Central memory CD8-positive, alpha-beta T cell (primary cell): ENCODE data around the gene HAUS8.

Source experiments
- ATAC-seq: fragments of 150-1000 bp; cut with Tn5 transposase; replicated peaks from 2 replicates; pipeline ENCODE4 v1.10.0; 2022; ENCODE audit warnings: mild to moderate bottlenecking, moderate FRiP score, moderate number of reproducible peaks; ENCODE audit not compliant: poor library complexity, severe bottlenecking; ENCODE audit errors: extremely low read depth
- DNase-seq, 2 donors: peaks; one replicate each; pipeline ENCODE4 v3.0.0; 2021; ENCODE audit warnings: low spot score in 2 of 2
- H3K27ac Mint-ChIP-seq: one replicate; pipeline ENCODE4 v1.8.0; 2022; ENCODE audit warnings: low read depth, mild to moderate bottlenecking, moderate library complexity, mixed read lengths
- H3K27me3 Mint-ChIP-seq: one replicate; pipeline ENCODE4 v1.8.0; 2022; ENCODE audit warnings: mixed read lengths
- H3K36me3 Mint-ChIP-seq: one replicate; pipeline ENCODE4 v1.8.0; 2022; ENCODE audit warnings: mild to moderate bottlenecking, moderate library complexity, mixed read lengths; ENCODE audit not compliant: insufficient read depth
- H3K4me1 Mint-ChIP-seq: one replicate; pipeline ENCODE4 v1.8.0; 2022; ENCODE audit warnings: mixed read lengths
- H3K4me3 Mint-ChIP-seq: one replicate; pipeline ENCODE4 v1.8.0; 2022; ENCODE audit warnings: mild to moderate bottlenecking, moderate library complexity, mixed read lengths
- H3K9me3 Mint-ChIP-seq: one replicate; pipeline ENCODE4 v1.8.0; 2022; ENCODE audit warnings: mixed read lengths

Gene HAUS8

DNA sequence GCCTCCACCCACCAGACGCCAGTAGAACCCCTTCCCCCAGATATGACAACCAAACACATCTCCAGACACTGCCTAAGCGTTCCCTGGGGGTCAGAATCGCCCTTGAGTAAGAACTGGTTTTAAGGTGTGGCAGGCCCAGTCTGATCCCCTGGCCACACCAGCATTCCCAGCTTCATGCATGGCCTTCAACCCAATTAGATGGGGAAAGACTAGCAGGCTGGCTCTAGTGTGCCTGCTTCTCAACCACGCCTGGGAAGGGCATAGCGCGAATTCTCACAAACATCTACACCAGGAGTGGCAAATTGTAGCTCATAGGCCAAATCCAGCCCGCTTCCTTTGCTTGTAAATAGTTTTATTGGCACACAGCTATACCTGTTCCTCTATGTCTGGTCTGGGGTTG, 13.6 kb downstream of the HAUS8 start:
- Mint-ChIP-seq H3K4me1 (peaks cover 30% of the 10 kb centered on the region), H3K27ac (no peak overlapping the region), H3K36me3 (peaks cover 26% of the 10 kb centered on the region), H3K9me3 (no peaks in the 10 kb centered on the region), H3K4me3 (no peak overlapping the region), H3K27me3 (no peaks in the 10 kb centered on the region)
- DNase-seq, result no peak
- ATAC-seq, result no peak

DNA sequence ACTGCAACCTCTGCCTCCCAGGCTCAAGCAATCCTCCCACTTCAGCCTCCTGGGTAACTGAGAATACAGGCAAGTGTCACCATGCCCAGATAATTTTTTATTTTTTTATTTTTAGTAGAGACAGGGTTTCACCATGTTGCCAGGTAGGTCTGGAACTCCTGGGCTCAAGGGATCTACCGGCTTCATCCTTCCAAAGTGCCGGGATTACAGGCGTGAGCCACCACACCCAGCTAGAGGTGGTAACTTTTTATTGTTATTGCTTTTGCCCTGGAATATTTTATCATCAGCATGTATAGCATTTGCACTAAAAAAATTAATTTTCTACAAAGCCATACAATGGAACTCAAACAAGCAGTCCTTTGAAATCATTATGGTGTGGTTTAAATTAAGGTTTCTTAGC, 14.0 kb downstream of the HAUS8 start:
- ATAC-seq (no peak), DNase-seq (no peak)
- H3K36me3 Mint-ChIP-seq, result peaks cover 29% of the 10 kb centered on the region
- no peaks in the 10 kb centered on the region for H3K27me3 Mint-ChIP-seq
- no peaks in the 10 kb centered on the region for H3K9me3 Mint-ChIP-seq
- no peak overlapping the region for H3K4me3 Mint-ChIP-seq
- H3K4me1 Mint-ChIP-seq, result peaks cover 25% of the 10 kb centered on the region
- no peak overlapping the region for H3K27ac Mint-ChIP-seq

DNA sequence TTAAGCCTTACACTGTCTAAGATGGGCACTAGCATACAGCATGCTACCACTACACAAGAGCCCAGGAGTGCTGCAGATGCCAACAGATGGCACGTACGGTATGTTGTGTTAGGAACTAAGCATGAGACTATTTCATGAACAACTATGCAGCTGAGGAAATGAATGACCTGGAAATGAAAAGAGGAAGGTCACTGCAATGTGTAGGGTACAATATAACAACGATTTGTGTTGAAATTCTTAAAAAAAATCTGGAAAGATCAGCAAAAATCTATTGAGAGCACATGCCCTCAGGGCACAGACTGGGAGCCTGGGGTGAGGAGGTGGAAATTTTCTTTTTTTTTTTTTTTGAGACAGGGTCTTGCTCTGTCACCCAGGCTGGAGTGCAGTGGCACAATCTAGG, 14.4 kb downstream of the HAUS8 start:
- Mint-ChIP-seq H3K9me3 (no peaks in the 10 kb centered on the region), H3K4me3 (no peak overlapping the region), H3K27ac (no peak overlapping the region), H3K36me3 (peaks cover 30% of the 10 kb centered on the region), H3K4me1 (peaks cover 25% of the 10 kb centered on the region), H3K27me3 (no peaks in the 10 kb centered on the region)
- ATAC-seq (no peak), DNase-seq (no peak)

DNA sequence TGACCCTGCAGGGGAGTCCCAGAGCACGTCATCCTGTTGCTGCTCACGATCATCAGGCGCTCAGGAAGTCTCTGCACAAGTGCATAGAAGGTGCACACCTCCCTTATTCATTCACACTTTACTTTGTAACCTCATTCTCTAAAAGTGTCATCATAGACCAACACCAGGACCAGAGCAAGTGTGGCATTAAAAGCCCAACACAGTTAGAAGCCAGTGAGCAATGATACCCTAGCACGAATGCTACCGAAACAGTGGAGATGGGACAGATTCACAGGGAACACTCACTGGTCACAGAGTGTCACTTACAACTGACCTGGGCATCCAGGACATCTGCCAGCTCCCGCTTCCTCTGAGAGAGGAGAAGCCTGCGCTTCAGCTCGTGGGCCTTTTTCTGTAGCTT, 17.0 kb downstream of the HAUS8 start:
- ATAC-seq (no peak), DNase-seq (no peak)
- Mint-ChIP-seq H3K36me3 (peaks cover 28% of the 10 kb centered on the region), H3K27me3 (no peaks in the 10 kb centered on the region), H3K4me1 (peaks cover 3% of the 10 kb centered on the region), H3K27ac (no peak overlapping the region), H3K4me3 (no peak overlapping the region), H3K9me3 (no peaks in the 10 kb centered on the region)

DNA sequence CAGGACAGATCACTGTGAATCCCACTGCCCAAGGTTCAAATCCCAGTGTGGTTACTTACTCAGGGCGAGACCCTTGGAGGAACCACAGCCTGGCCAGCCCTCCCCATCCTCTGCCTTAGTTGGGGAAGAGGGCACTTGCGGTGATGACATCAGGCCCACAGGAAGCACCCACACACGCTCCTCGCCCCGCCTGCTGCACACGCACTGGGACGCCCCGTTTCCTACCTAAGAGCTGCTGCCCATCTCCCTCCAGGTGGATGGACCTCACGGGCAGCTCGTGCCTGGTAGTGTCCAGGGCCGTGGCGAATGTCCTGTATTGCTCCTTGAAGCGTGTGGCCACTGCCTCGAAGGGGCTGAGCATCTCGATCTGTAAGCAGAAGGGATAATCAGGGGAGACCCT, 19.6 kb downstream of the HAUS8 start:
- no peak for DNase-seq
- H3K27ac Mint-ChIP-seq, result no peak overlapping the region
- ATAC-seq, result no peak
- H3K9me3 Mint-ChIP-seq, result no peaks in the 10 kb centered on the region
- H3K4me1 Mint-ChIP-seq, result no peaks in the 10 kb centered on the region
- no peak overlapping the region for H3K4me3 Mint-ChIP-seq
- H3K27me3 Mint-ChIP-seq, result no peaks in the 10 kb centered on the region
- peaks cover 33% of the 10 kb centered on the region for H3K36me3 Mint-ChIP-seq

DNA sequence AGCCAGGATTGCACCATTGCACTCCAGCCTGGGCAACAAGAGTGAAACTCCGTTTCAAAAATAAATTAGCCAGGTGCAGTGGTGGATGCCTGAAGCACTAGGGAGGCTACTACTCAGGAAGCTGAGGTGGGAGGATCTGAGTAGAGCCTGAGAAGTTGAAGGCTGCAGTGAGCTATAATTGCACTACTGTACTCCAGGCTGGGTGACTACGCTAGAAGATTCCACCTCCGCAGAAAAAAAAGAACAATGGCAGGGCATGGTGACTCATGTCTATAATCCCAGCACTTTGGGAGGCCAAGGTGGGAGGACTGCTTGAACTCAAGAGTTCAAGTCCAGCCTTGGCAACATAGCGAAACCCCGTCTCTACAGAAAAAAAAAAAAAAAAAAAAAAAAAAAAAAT, 20.5 kb downstream of the HAUS8 start:
- H3K4me3 Mint-ChIP-seq, result no peak overlapping the region
- no peak for ATAC-seq
- DNase-seq, result no peak
- H3K27me3 Mint-ChIP-seq, result no peaks in the 10 kb centered on the region
- H3K36me3 Mint-ChIP-seq, result peaks cover 41% of the 10 kb centered on the region
- H3K4me1 Mint-ChIP-seq, result no peaks in the 10 kb centered on the region
- H3K9me3 Mint-ChIP-seq, result no peaks in the 10 kb centered on the region
- no peak overlapping the region for H3K27ac Mint-ChIP-seq

DNA sequence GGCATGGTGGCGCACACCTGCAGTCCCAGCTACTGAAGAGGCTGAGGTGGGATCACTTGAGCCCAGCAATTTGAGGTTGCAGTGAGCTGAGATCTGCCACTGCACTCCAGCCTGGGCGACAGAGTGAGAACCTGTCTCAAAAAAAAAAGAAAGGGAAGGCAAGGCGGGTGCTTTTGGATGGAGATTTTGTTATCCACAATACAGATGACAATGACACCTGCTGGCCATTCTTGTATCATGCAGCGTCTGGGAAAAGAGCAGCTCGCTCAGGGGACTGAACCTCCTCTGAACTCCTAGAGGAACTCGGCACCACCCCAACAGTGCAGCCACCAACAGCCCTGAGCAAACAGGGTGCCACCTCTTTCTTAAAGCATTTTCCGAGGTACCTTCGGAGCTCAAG, 22.8 kb downstream of the HAUS8 start:
- Mint-ChIP-seq H3K4me3 (no peak overlapping the region), H3K36me3 (peaks cover 30% of the 10 kb centered on the region), H3K27ac (no peak overlapping the region), H3K9me3 (no peaks in the 10 kb centered on the region), H3K4me1 (no peaks in the 10 kb centered on the region), H3K27me3 (no peaks in the 10 kb centered on the region)
- ATAC-seq (no peak), DNase-seq (no peak)

DNA sequence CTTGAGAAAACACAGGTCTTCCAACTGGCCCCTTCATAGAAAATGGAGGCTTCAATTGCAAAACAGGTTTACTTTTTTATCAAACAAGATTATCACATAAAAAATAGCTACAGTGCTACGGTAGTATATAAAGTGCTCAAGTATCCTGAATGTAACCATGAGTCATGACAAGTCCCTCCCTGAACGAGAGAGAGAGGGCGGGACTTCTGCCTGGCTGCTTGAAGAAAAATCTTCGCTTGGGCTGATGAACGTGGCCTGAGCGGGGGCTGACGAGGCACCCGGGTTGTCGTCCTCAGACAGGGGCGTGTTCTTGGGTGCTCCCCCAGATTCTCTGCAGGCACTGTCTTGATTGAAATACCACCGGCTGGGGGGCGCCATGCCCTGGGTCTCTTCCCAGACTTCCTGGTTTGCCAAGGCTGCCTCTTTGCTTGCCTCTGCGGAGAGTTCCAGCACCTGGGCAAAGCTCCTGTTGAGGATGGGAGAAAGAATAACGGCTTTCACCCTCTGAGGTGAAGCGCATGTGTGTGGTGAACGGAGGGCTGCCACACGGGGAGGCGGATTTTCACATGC, 25.5 kb downstream of the HAUS8 start:
- no peaks in the 10 kb centered on the region for H3K27me3 Mint-ChIP-seq
- peaks cover 22% of the 10 kb centered on the region for H3K36me3 Mint-ChIP-seq
- H3K4me1 Mint-ChIP-seq, result no peaks in the 10 kb centered on the region
- no peak overlapping the region for H3K27ac Mint-ChIP-seq
- H3K4me3 Mint-ChIP-seq, result no peak overlapping the region
- ATAC-seq (no peak), DNase-seq (no peak)
- H3K9me3 Mint-ChIP-seq, result no peaks in the 10 kb centered on the region

DNA sequence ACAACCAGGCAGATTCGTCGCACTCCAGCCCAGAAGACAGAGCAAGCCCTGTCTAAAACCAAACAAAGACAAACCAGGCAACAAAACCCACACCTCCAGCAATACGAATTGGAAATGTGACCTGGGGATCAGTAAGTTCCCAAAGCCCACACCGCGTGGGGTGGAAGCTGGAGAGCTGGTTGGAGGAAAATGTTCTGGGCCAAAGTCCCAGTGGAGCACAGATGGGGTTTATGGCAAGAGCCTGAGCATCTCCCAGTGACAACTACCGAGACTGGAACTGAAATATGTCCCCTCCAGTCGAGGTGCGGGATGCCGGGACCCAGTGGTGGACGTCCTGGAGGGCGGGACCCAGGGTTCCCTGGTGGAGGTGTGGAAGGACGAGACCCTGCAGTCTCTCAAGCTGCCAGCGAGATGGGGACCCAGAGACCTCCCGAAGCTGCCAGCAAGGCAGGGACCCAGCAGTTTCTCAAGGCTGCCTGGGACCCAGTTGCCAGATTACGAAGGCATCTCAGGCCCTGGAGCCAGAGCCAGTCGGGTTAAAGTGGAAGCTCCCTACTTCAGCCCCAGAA, 26.3 kb downstream of the HAUS8 start:
- Mint-ChIP-seq H3K36me3 (peaks cover 17% of the 10 kb centered on the region), H3K27ac (no peak overlapping the region), H3K27me3 (no peaks in the 10 kb centered on the region), H3K4me1 (no peaks in the 10 kb centered on the region), H3K4me3 (no peak overlapping the region), H3K9me3 (no peaks in the 10 kb centered on the region)
- DNase-seq, result no peak
- no peak for ATAC-seq

DNA sequence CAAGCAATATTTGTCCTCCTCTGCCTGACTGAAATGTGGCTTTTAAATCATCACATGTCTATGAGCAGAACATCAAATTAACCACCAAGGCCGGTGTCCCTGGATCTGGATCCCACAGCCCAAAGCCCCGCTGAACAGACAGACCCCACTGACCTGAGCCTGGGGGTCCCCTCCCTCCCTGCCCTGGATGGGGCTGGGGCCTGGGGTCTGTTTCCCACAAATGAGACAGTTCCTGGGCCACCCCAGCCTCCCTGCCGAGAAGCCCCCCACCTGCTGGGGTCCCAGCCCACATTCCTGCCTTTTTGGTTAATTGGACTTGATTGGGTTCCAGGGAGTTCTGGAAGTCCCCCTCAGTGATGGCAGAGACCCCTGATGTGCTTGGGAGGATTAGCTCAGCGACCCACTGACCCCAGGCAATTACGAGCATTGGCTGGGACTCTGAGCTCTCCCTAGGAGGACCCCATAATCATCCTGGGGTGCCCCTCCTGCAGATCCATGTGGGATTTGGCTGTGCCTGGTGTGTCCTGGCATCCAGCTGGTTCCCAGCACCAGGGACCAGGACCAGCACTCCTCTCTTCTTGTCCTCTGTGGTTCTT, 29.2 kb downstream of the HAUS8 start:
- ATAC-seq (no peak), DNase-seq (no peak)
- no peak overlapping the region for H3K27ac Mint-ChIP-seq
- H3K27me3 Mint-ChIP-seq, result peaks cover 12% of the 10 kb centered on the region
- H3K36me3 Mint-ChIP-seq, result peaks cover 9% of the 10 kb centered on the region
- H3K4me1 Mint-ChIP-seq, result no peaks in the 10 kb centered on the region
- H3K4me3 Mint-ChIP-seq, result no peak overlapping the region
- H3K9me3 Mint-ChIP-seq, result no peaks in the 10 kb centered on the region

DNA sequence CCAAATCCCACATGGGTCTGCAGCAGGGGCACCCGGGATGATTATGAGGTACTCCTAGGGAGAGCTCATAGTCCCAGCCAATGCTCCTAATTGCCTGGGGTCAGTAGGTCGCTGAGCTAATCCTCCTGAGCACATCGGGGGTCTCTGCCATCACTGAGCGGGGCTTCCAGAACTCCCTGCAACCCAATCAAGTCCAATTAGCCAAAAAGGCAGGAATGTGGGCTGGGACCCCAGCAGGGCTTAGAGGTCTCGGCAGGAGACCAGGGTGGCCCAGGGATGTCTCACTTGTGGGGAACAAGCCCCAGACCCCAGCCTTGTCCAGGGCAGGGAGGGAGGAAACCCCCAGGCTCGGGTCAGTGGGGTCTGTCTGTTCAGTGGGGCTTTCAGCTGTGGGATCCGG, 31.5 kb downstream of the HAUS8 start:
- DNase-seq (no peak), ATAC-seq (no peak)
- Mint-ChIP-seq H3K4me1 (no peaks in the 10 kb centered on the region), H3K27ac (no peak overlapping the region), H3K36me3 (no peaks in the 10 kb centered on the region), H3K27me3 (peaks cover 35% of the 10 kb centered on the region), H3K4me3 (no peak overlapping the region), H3K9me3 (no peaks in the 10 kb centered on the region)

DNA sequence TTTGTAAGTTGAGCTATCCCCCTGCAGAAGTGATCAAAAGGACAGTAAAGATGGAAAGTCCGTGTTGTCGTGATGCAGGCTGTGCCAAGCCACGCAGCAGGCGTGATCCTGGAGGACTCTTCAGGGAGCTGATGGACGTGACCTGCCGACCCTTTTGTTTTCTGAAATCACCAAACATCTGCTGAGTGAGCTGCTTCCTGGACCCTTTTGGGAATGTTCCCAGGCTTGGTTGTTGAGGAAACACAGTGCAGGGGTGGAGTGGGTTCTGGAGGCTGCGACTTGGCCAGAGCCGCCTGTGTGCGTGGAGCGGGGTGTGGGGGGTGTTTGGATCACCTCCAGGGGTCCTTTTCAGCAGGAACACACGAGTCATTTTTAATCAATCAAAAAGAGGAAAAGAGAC, 33.3 kb downstream of the HAUS8 start:
- H3K27me3 Mint-ChIP-seq, result peaks cover 49% of the 10 kb centered on the region
- no peak overlapping the region for H3K4me3 Mint-ChIP-seq
- ATAC-seq (no peak), DNase-seq (no peak)
- H3K36me3 Mint-ChIP-seq, result no peaks in the 10 kb centered on the region
- H3K9me3 Mint-ChIP-seq, result no peaks in the 10 kb centered on the region
- H3K4me1 Mint-ChIP-seq, result no peaks in the 10 kb centered on the region
- no peak overlapping the region for H3K27ac Mint-ChIP-seq

DNA sequence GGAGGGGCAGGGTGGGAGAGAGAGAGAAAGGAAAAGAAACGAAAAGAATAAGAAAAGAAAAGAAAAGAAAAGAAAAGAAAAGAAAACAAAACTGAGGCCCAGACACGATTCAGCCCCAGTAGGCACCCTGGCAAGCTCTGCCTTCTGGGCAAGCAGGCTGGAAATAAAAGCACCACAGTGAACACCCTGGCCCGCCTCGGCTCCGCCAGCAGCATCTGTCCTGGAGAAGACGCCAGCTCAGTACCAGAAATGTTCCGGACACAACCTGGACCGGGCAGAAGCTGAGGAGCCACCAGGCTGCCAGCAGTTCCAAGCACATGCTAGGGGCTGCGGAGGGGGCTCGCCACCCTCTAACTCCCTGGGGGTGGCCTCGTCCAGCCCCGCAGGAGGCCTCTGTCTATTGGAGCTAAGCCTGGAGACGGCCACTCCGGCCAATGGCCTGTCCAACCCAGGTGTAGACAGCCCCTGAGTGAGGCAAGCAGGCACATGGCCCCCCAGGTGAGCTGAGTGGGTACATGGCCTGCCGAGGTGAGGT, 37.2 kb downstream of the HAUS8 start:
- no peaks in the 10 kb centered on the region for H3K4me1 Mint-ChIP-seq
- ATAC-seq (no peak), DNase-seq (no peak)
- peaks cover 2% of the 10 kb centered on the region for H3K36me3 Mint-ChIP-seq
- peaks cover 60% of the 10 kb centered on the region for H3K27me3 Mint-ChIP-seq
- H3K27ac Mint-ChIP-seq, result peak overlapping the region; percentile 61
- H3K4me3 Mint-ChIP-seq, result no peak overlapping the region
- H3K9me3 Mint-ChIP-seq, result no peaks in the 10 kb centered on the region
